ENCODE results near the gene MOG.

MOG gene

GRCh38 chr6:29630315-29630714 is 26.6 kb upstream of the MOG start:
- TF ChIP-seq CTCF (IDR thresholded peaks at IDR 0.05; ENCODE audit: extremely low read depth, missing control alignments), result no peak

GRCh38 chr6:29631209-29631810 is 25.6 kb upstream of the MOG start:
- DNase-seq (ENCODE audit: low spot score), result no peak
- TF ChIP-seq CTCF (IDR thresholded peaks at IDR 0.05; ENCODE audit: extremely low read depth, missing control alignments), result no peak

More at GRCh38 chr6:29630315-29630714, 26.6 kb upstream of the MOG start:
- DNase-seq (ENCODE audit: low spot score), result no peak

DNA sequence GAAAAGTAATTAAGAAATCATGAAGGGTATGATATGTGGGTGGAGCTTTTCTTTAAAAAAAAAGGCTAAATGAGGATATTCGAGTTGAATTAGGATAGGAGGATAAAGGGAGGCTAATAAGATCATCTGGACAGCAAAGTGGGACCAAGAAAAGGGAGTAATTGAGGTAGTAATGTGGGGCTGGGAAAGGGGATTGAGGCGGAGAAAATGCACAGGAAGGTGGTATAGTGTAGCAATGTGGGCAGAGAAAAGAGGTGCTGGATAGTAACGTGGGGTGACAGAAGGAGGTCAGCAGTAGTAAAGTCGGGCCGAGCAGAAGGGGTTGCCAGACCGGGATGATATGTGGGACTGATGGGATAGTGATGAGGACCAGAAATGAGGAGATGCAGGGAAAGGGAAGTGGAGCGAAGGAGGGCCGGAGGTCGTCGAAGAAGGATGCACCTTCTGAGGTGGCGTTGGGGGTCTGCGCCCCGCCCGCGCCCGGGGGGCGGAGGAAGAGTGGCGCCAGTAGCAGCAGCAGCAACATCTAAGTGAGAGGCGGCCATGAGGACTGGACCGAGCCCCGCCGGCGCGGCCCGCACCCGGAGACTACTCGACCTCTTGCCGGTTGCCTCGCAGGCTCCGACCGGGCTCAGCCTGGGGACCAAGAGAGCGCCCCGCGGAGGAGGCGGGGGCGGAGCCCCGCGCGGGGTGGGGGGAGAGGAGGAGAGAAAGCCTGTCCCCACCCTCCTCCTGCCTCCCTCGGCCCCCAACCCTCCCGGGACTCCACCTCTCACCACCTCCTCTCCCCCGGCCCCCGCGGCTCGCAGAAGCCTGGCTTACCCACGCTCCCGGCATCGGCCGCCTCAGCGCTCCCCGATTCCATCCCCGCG is 24.8 kb upstream of the MOG start:
- TF ChIP-seq CTCF (IDR thresholded peaks at IDR 0.05; ENCODE audit: extremely low read depth, missing control alignments), result no peak
- DNase-seq (ENCODE audit: low spot score), result peak; percentile 78

DNA sequence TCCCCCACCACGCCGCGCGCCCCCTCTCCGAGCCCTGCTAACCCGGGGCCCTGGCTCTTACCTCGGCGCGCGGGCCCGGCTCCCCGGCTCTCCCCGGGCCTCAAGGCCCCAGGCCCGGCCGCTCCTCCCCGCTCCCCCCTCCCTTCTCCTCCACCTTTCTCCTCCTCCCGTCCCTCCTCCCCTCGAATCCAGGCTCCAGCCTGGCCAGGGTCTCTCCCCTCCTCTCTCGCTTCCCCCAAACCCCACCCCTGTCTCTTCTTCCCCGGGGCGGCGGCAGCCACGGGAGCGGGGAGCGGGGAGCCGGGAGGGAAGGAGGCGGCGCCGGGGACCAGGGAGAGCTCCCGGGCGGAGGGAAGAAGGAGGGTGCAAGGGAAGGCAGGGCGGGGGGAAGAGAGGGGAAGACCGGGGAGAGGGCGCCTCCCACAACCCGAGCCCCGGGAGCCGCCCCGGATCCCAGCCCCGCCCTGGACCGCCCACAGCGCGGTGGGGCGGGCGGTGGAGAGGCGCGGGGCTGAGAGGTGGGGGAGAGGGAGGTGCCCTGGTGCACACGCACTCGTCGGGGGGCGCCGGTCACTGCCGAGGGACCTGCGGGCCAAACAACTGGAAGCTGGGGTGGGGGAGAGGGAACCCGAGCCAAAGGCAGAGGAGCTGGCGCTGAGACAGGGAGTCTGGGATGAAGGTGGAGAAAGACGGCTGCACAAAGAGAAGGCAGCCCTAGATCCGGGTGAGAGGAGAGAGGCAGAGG is 23.9 kb upstream of the MOG start, which contains the start of gene GABBR1:
Gene GABBR1, minus strand, starts transcription at position 395 of the 745 bp plus-strand sequence. CDS start 798 bp downstream, outside the sequence.
- DNase-seq (ENCODE audit: low spot score), result peak; percentile 97
- no peak for TF ChIP-seq CTCF (IDR thresholded peaks at IDR 0.05; ENCODE audit: extremely low read depth, missing control alignments)

DNA sequence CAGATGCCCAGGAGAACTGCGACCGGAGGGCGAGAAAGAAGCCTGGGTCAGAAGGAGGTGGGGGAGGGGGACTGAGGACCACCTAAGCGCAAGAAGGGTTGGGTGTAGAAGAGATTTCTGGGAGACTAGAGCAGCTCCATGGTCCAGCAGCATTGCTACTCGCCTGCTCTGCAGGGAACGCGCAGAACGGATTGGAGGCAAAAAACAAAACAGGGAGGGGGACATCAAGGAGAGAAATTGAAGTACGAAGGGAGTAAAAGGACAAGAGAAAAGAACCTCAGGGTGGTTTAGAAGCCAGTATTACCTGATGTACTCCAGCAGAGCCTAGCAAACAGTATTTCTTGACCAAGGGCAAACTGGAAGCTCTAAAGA is 23.4 kb upstream of the MOG start:
- DNase-seq (ENCODE audit: low spot score), result no peak
- TF ChIP-seq CTCF (IDR thresholded peaks at IDR 0.05; ENCODE audit: extremely low read depth, missing control alignments), result no peak

DNA sequence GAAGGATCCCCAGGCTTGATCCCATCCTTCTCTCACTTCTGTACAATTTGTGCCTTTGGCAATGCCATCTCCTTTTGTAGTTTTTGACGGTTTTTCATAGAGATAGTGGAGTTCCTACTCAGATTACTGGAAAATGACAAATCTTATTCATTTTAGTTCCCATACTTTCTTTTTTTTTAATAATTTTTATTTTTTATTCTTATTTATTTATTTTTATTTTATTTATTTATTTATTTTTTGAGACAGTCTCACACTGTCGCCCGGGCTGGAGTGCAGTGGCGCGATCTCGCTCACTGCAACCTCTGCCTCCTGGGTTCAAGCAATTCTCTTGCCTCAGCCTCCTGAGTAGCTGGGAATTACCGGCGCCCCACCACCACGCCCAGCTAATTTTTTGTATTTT is 19.6 kb upstream of the MOG start:
- no peak for TF ChIP-seq CTCF (IDR thresholded peaks at IDR 0.05; ENCODE audit: extremely low read depth, missing control alignments)
- no peak for DNase-seq (ENCODE audit: low spot score)

All from GM20000 (cell line).